ENCODE measurements around the gene KDM5A.

KDM5A gene

GRCh38 chr12:257521-258321 lies 131.4 kb downstream of the KDM5A start:
- no peak overlapping the region for H3K4me3 ChIP-seq (ENCODE audit: low read depth, low read length)
- no peak for DNase-seq (ENCODE audit: low read depth, low spot score)
- TF ChIP-seq CTCF (IDR thresholded peaks at IDR 0.05; ENCODE audit: low read depth, low read length): no peak
- in situ Hi-C loops (cut with HindIII; ENCODE audit: low sequenced_read_pairs): no loop called here

- no peak overlapping the region for H3K4me3 ChIP-seq (ENCODE audit: low read depth, low read length)
- DNase-seq (ENCODE audit: low read depth, low spot score): no peak
- TF ChIP-seq CTCF (IDR thresholded peaks at IDR 0.05; ENCODE audit: low read depth, low read length): no peak
- in situ Hi-C loops (cut with HindIII; ENCODE audit: low sequenced_read_pairs): no loop called here
These were observed 132.2 kb downstream of the KDM5A start for GRCh38 chr12:256958-257357.

GRCh38 chr12:256225-256624 lies 132.9 kb downstream of the KDM5A start:
- in situ Hi-C loops (cut with HindIII; ENCODE audit: low sequenced_read_pairs): no loop called here
- no peak for DNase-seq (ENCODE audit: low read depth, low spot score)
- TF ChIP-seq CTCF (IDR thresholded peaks at IDR 0.05; ENCODE audit: low read depth, low read length): no peak
- no peak overlapping the region for H3K4me3 ChIP-seq (ENCODE audit: low read depth, low read length)

- DNase-seq (ENCODE audit: low read depth, low spot score): no peak
- no peak for TF ChIP-seq CTCF (IDR thresholded peaks at IDR 0.05; ENCODE audit: low read depth, low read length)
- H3K4me3 ChIP-seq (ENCODE audit: low read depth, low read length): no peak overlapping the region
- in situ Hi-C loops (cut with HindIII; ENCODE audit: low sequenced_read_pairs): no loop called here
These were observed 134.2 kb downstream of the KDM5A start for GRCh38 chr12:254912-255311.

- no peak for DNase-seq (ENCODE audit: low read depth, low spot score)
- H3K4me3 ChIP-seq (ENCODE audit: low read depth, low read length): no peak overlapping the region
- in situ Hi-C loops (cut with HindIII; ENCODE audit: low sequenced_read_pairs): no loop called here
- TF ChIP-seq CTCF (IDR thresholded peaks at IDR 0.05; ENCODE audit: low read depth, low read length): no peak
These were observed 135.1 kb downstream of the KDM5A start for GRCh38 chr12:254039-254438.

- no peak for TF ChIP-seq CTCF (IDR thresholded peaks at IDR 0.05; ENCODE audit: low read depth, low read length)
- H3K4me3 ChIP-seq (ENCODE audit: low read depth, low read length): no peak overlapping the region
- in situ Hi-C loops (cut with HindIII; ENCODE audit: low sequenced_read_pairs): no loop called here
These were observed 135.8 kb downstream of the KDM5A start for GRCh38 chr12:253116-253831.

More at GRCh38 chr12:253116-253831, 135.8 kb downstream of the KDM5A start:
- DNase-seq (ENCODE audit: low read depth, low spot score): no peak

All from astrocyte of the spinal cord (primary cell).